H9 (cell line): Measurements from ENCODE around the gene CADM4. TPM values are rescaled to one million over a fixed set of nuclear protein-coding genes. Genes with fewer than 3 reads are reported as not detected.

Experiments
- DNase-seq: peaks from one replicate; pipeline ENCODE4 v3.0.0-alpha.2; 2017
- H2AFZ ChIP-seq: one replicate; pipeline ENCODE4 v1.6.1; 2013; ENCODE audit warnings: mild to moderate bottlenecking, low read length, control low read depth, moderate library complexity
- H2AK5ac ChIP-seq: 2 replicates; pipeline ENCODE4 v1.6.1; 2013; ENCODE audit warnings: low read length, control low read depth, mixed read lengths; ENCODE audit not compliant: insufficient read length
- H2BK120ac ChIP-seq: one replicate; pipeline ENCODE4 v1.6.1; 2013; ENCODE audit warnings: low read depth, mild to moderate bottlenecking, low read length, control low read depth, inconsistent platforms; ENCODE audit not compliant: poor library complexity, severe bottlenecking
- H2BK12ac ChIP-seq: 2 replicates; pipeline ENCODE4 v1.6.1; 2013; ENCODE audit warnings: low read length, control low read depth, mixed read lengths, low read depth; ENCODE audit not compliant: insufficient read length
- H2BK15ac ChIP-seq: 2 replicates; pipeline ENCODE4 v1.6.1; 2013; ENCODE audit warnings: low read depth, low read length, control low read depth
- H2BK20ac ChIP-seq: one replicate; pipeline ENCODE4 v1.6.1; 2013; ENCODE audit warnings: low read depth, mild to moderate bottlenecking, low read length, control low read depth, inconsistent platforms; ENCODE audit not compliant: poor library complexity, severe bottlenecking
- H2BK5ac ChIP-seq: 2 replicates; pipeline ENCODE4 v1.6.1; 2013; ENCODE audit warnings: low read length, control low read depth, mixed read lengths; ENCODE audit not compliant: insufficient read length
- H3K14ac ChIP-seq: 2 replicates; pipeline ENCODE4 v1.6.1; 2013; ENCODE audit warnings: low read length, control low read depth; ENCODE audit not compliant: insufficient read depth
- H3K18ac ChIP-seq: 2 replicates; pipeline ENCODE4 v1.6.1; 2013; ENCODE audit warnings: low read depth, mild to moderate bottlenecking, mixed read lengths, low read length, control low read depth; ENCODE audit not compliant: insufficient read length
- H3K23ac ChIP-seq: 2 replicates; pipeline ENCODE4 v1.6.1; 2013; ENCODE audit warnings: low read length, control low read depth, mixed read lengths, low read depth; ENCODE audit not compliant: insufficient read length
- H3K23me2 ChIP-seq: 2 replicates; pipeline ENCODE4 v1.6.1; 2013; ENCODE audit warnings: low read depth, mild to moderate bottlenecking, mixed read lengths, low read length, control low read depth; ENCODE audit not compliant: insufficient read length, poor library complexity, severe bottlenecking
- H3K27ac ChIP-seq: 2 replicates; pipeline ENCODE4 v1.5.1; 2013; ENCODE audit warnings: low read length, control low read depth, mixed read lengths, low read depth; ENCODE audit not compliant: insufficient read length
- H3K27me3 ChIP-seq: 2 replicates; pipeline ENCODE4 v1.6.1; 2013; ENCODE audit warnings: low read length, control low read depth, inconsistent platforms; ENCODE audit not compliant: insufficient read depth
- H3K4ac ChIP-seq: 2 replicates; pipeline ENCODE4 v1.6.1; 2013; ENCODE audit warnings: low read depth, mild to moderate bottlenecking, control low read depth, inconsistent platforms, low read length, moderate library complexity
- H3K4me1 ChIP-seq: 2 replicates; pipeline ENCODE4 v1.6.1; 2013; ENCODE audit warnings: low read length, control low read depth, inconsistent platforms; ENCODE audit not compliant: insufficient read depth
- H3K4me2 ChIP-seq: 2 replicates; pipeline ENCODE4 v1.6.1; 2013; ENCODE audit warnings: low read length, control low read depth, mixed read lengths; ENCODE audit not compliant: insufficient read length, insufficient read depth
- H3K56ac ChIP-seq: 2 replicates; pipeline ENCODE4 v1.6.1; 2013; ENCODE audit warnings: low read depth, mild to moderate bottlenecking, mixed read lengths, low read length, control low read depth; ENCODE audit not compliant: insufficient read length
- H3K79me1 ChIP-seq: 2 replicates; pipeline ENCODE4 v1.6.1; 2013; ENCODE audit warnings: low read depth, mild to moderate bottlenecking, moderate library complexity, low read length, control low read depth, inconsistent platforms; ENCODE audit not compliant: insufficient read depth, poor library complexity, severe bottlenecking
- H3K79me2 ChIP-seq: 2 replicates; pipeline ENCODE4 v1.6.1; 2013; ENCODE audit warnings: low read length, control low read depth, inconsistent platforms; ENCODE audit not compliant: insufficient read depth
- H3K9ac ChIP-seq: 2 replicates; pipeline ENCODE4 v1.6.1; 2013; ENCODE audit warnings: low read length, control low read depth, mixed read lengths; ENCODE audit not compliant: insufficient read length; ENCODE audit errors: extremely low read depth
- H3K9me3 ChIP-seq: one replicate; pipeline ENCODE4 v1.6.1; 2013; ENCODE audit warnings: low read depth, low read length, inconsistent platforms; ENCODE audit not compliant: control insufficient read depth
- H3T11ph ChIP-seq: one replicate; pipeline ENCODE4 v1.6.1; 2013; ENCODE audit warnings: mild to moderate bottlenecking, low read length, control low read depth, inconsistent platforms
- H4K20me1 ChIP-seq: one replicate; pipeline ENCODE4 v1.6.1; 2013; ENCODE audit not compliant: control insufficient read depth, insufficient read length, insufficient read depth
- H4K5ac ChIP-seq: 2 replicates; pipeline ENCODE4 v1.6.1; 2013; ENCODE audit warnings: low read depth, mild to moderate bottlenecking, mixed read lengths, low read length, control low read depth; ENCODE audit not compliant: insufficient read length
- H4K8ac ChIP-seq: replicated peaks from 2 replicates; pipeline ENCODE4 v1.6.1; 2013; ENCODE audit warnings: low read length, control low read depth, mixed read lengths, low read depth; ENCODE audit not compliant: insufficient read length
- H4K91ac ChIP-seq: 2 replicates; pipeline ENCODE4 v1.6.1; 2013; ENCODE audit warnings: low read depth, mild to moderate bottlenecking, moderate library complexity, mixed read lengths, low read length, control low read depth; ENCODE audit not compliant: insufficient read length
- H3K27ac Mint-ChIP-seq, 3 experiments: 2 replicates in 2 of 3; 3 replicates in 1 of 3; pipeline ENCODE4 v1.8.0; 2020 to 2021; ENCODE audit warnings: mixed read lengths in 3 of 3, mild to moderate bottlenecking in 1 of 3, moderate library complexity in 1 of 3
- H3K27me3 Mint-ChIP-seq: 2 replicates; pipeline ENCODE4 v1.8.0; 2021; ENCODE audit warnings: low read depth, mild to moderate bottlenecking, moderate library complexity, mixed read lengths
- H3K36me3 Mint-ChIP-seq, 3 experiments: 2 replicates in 2 of 3; 3 replicates in 1 of 3; pipeline ENCODE4 v1.8.0; 2020 to 2021; ENCODE audit warnings: low read depth in 3 of 3, mixed read lengths in 3 of 3; ENCODE audit not compliant: insufficient read depth in 1 of 3
- H3K4me1 Mint-ChIP-seq, 2 experiments: 2 replicates each; pipeline ENCODE4 v1.8.0; 2020; ENCODE audit warnings: mixed read lengths in 2 of 2
- H3K4me3 Mint-ChIP-seq, 2 experiments: 2 replicates in 1 of 2; 3 replicates in 1 of 2; pipeline ENCODE4 v1.8.0; 2020 to 2021; ENCODE audit warnings: mild to moderate bottlenecking in 2 of 2, mixed read lengths in 2 of 2, moderate library complexity in 1 of 2
- H3K9me3 Mint-ChIP-seq, 2 experiments: 2 replicates in 1 of 2; 3 replicates in 1 of 2; pipeline ENCODE4 v1.8.0; 2020; ENCODE audit warnings: mild to moderate bottlenecking in 2 of 2, mixed read lengths in 2 of 2, moderate library complexity in 1 of 2
- WGBS: extraction: QIAGEN DNeasy Blood & Tissue Kit; methylation state at CpG from one replicate; pipeline ENCODE4 v1.1.7; 2013; ENCODE audit warnings: missing lambda C conversion rate, low lambda C conversion rate, mixed read lengths; ENCODE audit not compliant: insufficient read length; ENCODE audit errors: extremely low coverage; 5-methylcytosine and 5-hydroxymethylcytosine counted together
- total RNA-seq: library from RNA; stranded (reverse); gene quantifications from 2 replicates; pipeline ENCODE4 v1.2.1, GENCODE V29; 2021
- TF ChIP-seq, protein P1 (sequence below): fragments of 200-600 bp; sonication (generic); conservative IDR thresholded peaks from 3 replicates; pipeline ENCODE4 v1.8.0; 2021; ENCODE audit warnings: antibody characterized with exemption, mild to moderate bottlenecking

CADM4 gene
- total RNA-seq, 1 experiment from 2014 or later: 10.2 TPM

DNA sequence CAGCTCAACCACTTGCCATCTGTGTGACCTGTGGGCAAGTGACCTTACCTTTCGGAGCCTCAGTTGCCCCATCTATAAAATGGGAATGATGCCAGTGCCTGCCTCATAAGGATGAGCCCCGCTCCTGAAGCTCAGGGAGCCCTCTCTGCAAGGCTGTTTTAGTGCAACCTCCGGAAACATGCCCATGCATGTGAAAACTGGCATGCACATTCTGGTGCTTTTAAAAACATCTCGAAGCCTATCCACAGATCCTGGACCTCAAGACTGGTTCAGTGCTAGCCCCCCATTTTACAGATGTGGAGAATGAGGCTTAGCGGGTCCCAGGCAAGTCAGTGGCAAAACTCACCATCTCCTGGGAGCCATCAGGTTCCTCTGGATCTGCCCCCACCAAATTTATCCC is 5.6 kb downstream of the CADM4 start:
- no peak overlapping the region for H4K8ac ChIP-seq
- no peak overlapping the region for H3K27ac ChIP-seq
- no peak overlapping the region for H2BK20ac ChIP-seq
- no peak overlapping the region for H3K27ac Mint-ChIP-seq
- no peak overlapping the region for H3K4ac ChIP-seq
- no peaks in the 10 kb centered on the region for H3K9me3 ChIP-seq
- H3K4me3 Mint-ChIP-seq: no peak overlapping the region; a peak in 1 of 5 replicates
- no peak overlapping the region for H2AFZ ChIP-seq
- no peak overlapping the region for H3K9ac ChIP-seq
- H4K20me1 ChIP-seq: no peaks in the 10 kb centered on the region
- H3K36me3 Mint-ChIP-seq: peaks cover 0 to 4% (median 0%) of the 10 kb centered on the region in 3 experiments; a peak in 2 of 7 replicates
- H3K79me2 ChIP-seq: no peaks in the 10 kb centered on the region
- no peak overlapping the region for H4K5ac ChIP-seq
- TF ChIP-seq, protein P1, sequence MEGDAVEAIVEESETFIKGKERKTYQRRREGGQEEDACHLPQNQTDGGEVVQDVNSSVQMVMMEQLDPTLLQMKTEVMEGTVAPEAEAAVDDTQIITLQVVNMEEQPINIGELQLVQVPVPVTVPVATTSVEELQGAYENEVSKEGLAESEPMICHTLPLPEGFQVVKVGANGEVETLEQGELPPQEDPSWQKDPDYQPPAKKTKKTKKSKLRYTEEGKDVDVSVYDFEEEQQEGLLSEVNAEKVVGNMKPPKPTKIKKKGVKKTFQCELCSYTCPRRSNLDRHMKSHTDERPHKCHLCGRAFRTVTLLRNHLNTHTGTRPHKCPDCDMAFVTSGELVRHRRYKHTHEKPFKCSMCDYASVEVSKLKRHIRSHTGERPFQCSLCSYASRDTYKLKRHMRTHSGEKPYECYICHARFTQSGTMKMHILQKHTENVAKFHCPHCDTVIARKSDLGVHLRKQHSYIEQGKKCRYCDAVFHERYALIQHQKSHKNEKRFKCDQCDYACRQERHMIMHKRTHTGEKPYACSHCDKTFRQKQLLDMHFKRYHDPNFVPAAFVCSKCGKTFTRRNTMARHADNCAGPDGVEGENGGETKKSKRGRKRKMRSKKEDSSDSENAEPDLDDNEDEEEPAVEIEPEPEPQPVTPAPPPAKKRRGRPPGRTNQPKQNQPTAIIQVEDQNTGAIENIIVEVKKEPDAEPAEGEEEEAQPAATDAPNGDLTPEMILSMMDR: no peak
- H3K9me3 Mint-ChIP-seq: peaks cover 0 to 1% of the 10 kb centered on the region in 2 experiments; a peak in 1 of 5 replicates
- no peak overlapping the region for H2BK5ac ChIP-seq
- H3K27me3 ChIP-seq: peaks cover 11% of the 10 kb centered on the region; the same call in 1 of the 2 replicates
- no peak overlapping the region for H2BK15ac ChIP-seq
- H3K4me2 ChIP-seq: no peak overlapping the region
- H2BK120ac ChIP-seq: no peak overlapping the region
- no peaks in the 10 kb centered on the region for H3K79me1 ChIP-seq
- no peak overlapping the region for H2AK5ac ChIP-seq
- H3T11ph ChIP-seq: no peak overlapping the region
- H3K4me1 ChIP-seq: peaks cover 3% of the 10 kb centered on the region; the same call in 1 of the 2 replicates
- peaks cover 16% of the 10 kb centered on the region for H3K23me2 ChIP-seq
- peaks cover 17 to 31% of the 10 kb centered on the region in 2 experiments for H3K4me1 Mint-ChIP-seq
- H4K91ac ChIP-seq: no peak overlapping the region
- no peak overlapping the region for H3K18ac ChIP-seq
- H3K23ac ChIP-seq: no peak overlapping the region
- no peak overlapping the region for H3K56ac ChIP-seq
- no peak for DNase-seq
- H2BK12ac ChIP-seq: no peak overlapping the region
- no peak overlapping the region for H3K14ac ChIP-seq
- WGBS: no CpG with 5 or more reads among the region's 5 CpGs
- peaks cover 62% of the 10 kb centered on the region for H3K27me3 Mint-ChIP-seq
